Spleen (tissue), 7 donors: ENCODE results near the gene LGR6.

ENCODE experiments used
- CTCF ChIP-seq, 11 experiments: fragments of 200-600 bp in 7 of 11; fragments of 450-650 bp in 4 of 11; sonication (generic) in 4 of 11; IDR thresholded peaks in 8 of 11; conservative IDR thresholded peaks in 3 of 11; 1 replicate in 7 of 11; 2 replicates in 4 of 11; pipeline versions ENCODE4 v1.4.0 to v1.8.0; 2016 to 2021; ENCODE audit warnings: antibody characterized with exemption in 11 of 11, inconsistent platforms in 4 of 11, mild to moderate bottlenecking in 1 of 11
- POLR2A ChIP-seq, 3 donors: fragments of 450-650 bp; IDR thresholded peaks; one replicate each; pipeline ENCODE4 v1.5.1; 2017; ENCODE audit warnings: antibody characterized with exemption in 3 of 3, mild to moderate bottlenecking in 1 of 3
- donor health status: DM: no; HTN: no; CAD: no; lungs with moderate emphysema.
- donor health status: DM: no; HTN: no; CAD: no.
- donor health status: DM: no; HTN: no; CAD: no.

DNA sequence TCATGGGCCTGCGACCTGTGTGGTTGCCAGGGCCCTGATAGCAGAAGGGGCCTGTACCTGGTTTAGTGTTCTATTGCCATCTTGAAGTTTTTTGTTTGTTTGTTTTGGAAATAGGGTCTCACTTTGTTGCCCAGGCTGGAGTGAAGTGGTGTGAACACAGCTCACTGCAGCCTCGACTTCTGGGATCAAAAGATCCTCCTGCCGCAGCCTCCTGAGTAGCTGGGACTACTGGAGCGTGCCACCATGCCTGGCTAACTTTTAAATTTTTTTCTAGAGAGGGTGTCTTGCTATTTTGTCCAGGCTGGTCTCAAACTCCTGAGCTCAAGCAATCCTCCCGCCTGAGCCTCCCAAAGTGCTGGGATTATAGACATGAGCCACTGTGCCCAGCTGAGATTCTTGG is 75.2 kb downstream of the LGR6 start:
- TF ChIP-seq POLR2A (IDR thresholded peaks at IDR 0.05) = no peak
- TF ChIP-seq CTCF (IDR thresholded peaks at IDR 0.05 in 8 of 11, conservative IDR thresholded peaks at IDR 0.05 in 3 of 11) = no peak
